NCI-H69 (cell line): ENCODE data around the gene OLIG1.
A peak's percentile ranks its signal among the peaks of the same experiment; 100 is the strongest.

Source experiments
- DNase-seq: peaks from one replicate; lab custom pipeline; 2025; lab: John Stamatoyannopoulos, UW

The OLIG1 gene

DNA sequence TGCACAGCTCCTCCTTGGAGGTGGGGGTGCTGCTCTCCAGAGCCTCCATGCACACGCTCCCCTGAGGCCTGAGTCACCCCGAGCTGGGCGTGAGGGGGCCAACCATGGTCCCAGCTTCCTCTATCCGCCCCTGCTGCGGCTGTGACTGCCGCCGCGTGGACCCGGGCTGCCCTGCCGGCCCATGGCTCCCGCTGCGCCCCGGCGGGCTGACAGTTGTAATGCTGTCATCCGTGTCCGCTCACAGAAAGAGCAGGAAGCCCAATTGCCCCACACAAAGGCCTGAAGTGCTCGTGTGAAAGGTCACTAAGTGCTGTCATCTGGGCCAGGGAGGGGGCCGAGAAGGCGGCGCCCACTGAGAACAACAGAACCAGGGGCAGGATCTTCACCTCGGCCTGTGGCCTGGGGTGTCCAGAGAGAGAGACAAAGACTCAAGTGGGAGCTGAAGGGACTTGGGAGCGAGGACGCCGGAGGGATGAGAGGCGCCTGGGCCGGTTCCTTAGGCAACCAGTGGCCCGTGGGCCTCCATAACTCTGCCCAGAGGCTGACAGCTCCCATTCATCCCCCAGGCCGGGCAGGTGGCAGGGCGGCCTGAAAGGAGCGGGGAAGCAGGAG is 31.5 kb downstream of the OLIG1 start:
- no peak for DNase-seq

GRCh38 chr21:33105088-33105487 is 35.1 kb downstream of the OLIG1 start:
- DNase-seq, result no peak

DNA sequence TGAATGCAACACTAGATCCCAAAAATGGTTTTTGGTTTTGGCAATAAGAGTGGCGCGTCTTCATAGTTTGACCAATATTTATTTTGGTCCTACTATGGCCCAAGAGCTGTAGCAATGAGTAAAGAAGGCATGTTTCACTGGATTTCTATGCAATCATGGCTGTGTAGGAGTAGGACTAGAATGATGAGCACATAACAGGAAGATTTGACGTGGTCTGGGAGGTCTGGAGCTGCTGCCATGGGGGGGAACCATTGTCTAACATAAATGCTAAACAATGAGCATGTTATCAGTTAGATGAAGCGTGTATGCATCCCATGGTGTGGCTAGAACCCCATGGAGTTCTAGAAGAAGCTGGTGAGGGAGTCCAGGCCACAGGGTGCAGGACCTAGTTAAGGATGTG is 38.3 kb downstream of the OLIG1 start:
- DNase-seq, result no peak

GRCh38 chr21:33109574-33110339 is 39.8 kb downstream of the OLIG1 start:
- DNase-seq, result peak; percentile 41

DNA sequence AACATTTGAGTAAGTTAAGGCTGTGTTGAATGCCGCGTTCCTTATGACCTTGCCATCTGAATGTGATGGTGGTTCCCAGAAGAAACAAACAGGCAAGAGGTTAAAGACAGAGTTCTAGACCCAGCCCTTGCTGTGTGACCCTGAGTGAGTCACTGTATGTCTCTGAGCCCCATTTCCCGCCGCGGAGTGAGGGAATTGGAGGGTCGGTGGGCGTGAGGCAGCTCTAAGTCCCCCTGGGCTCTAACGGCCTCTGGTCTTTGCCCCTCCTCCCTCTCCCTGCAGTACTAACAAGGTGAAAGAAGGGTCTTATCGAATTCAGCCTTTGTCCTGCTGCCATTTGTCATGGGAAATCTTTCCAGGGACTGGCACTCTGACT is 40.4 kb downstream of the OLIG1 start:
- DNase-seq, result no peak

DNA sequence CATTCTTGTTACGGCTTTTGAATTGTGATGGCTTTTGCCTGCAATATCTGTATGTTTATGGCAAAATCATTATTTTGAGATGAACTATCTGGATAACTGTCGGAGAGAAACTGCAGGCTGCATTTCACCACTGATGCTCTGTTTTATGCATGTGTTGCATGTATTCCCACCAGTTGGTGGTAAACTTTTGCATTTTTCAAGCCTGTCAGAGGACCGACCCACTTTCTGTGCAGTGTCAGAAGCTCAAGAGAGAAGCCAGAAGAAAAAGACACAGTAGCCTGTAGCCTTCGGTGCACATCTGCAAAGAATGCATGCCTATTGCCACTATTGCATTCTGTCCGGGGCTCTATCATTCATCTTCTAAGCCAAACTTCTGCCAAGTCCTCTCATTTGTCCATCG is 41.6 kb downstream of the OLIG1 start:
- no peak for DNase-seq

DNA sequence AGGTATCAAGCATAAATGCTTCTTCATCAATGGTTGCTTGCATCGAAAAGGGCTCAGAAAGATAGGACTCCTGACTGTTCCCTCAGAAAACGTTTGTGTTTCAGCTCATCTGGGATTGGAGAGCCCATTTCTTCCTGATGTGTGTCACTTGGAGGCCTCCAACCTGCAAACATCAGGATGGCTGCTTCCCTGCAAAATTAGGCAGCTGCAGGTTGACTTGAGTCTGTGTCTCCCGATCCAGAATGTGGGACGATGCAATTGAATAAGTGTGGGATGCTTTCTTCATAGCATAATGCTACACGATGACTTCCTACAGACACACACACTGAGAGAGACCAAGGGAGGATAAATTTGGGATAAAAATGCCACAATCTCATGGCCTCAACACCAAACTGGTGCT is 42.2 kb downstream of the OLIG1 start:
- no peak for DNase-seq

GRCh38 chr21:33112681-33113080 is 42.7 kb downstream of the OLIG1 start:
- DNase-seq, result no peak

GRCh38 chr21:33113131-33113530 is 43.2 kb downstream of the OLIG1 start:
- no peak for DNase-seq

- no peak for DNase-seq
Measured at GRCh38 chr21:33114276-33114675, 44.3 kb downstream of the OLIG1 start.

DNA sequence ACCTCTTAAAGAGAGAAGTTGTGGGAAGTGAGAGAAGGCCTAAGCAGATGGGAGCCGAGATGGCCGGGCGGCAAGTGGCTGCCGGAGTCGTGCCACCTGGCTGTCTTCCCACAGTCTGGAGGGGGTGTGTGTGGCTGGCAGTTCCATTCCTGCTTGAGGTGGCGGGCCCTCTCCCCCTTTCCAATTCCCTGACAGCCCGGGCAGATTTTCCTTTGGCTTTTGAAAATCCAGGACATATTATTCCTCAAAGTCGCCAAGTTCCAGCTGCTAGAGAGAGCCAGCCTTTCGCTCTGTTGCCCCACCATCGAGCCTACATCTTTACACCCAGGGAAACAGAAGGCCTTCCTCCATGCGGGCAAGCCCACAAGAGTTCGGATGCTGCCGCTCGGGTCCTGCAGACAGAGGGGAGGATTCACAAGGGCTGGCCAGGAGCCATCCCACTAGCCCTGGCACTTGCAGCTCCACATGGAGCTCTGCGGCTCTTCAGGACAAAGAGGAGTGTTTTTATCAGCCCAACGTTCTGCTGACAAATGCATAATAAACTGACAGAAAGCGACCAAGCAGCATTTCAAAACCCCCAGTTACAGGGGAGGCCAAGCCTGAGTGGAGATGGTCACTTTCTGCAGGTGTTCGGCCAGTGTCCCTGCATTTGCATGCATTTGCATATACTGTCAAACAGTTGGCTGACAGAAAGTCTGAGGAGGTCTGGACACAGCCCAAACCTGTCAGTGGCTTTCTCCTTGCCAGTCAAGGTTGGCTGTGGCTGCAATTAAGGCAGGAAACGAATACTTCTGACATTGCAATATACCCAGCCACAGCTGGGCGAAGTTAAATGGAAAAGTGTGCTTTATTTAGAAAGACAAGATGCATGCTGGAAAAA is 45.9 kb downstream of the OLIG1 start:
- no peak for DNase-seq

- no peak for DNase-seq
Measured at GRCh38 chr21:33116676-33117075, 46.7 kb downstream of the OLIG1 start.

- DNase-seq, result no peak
Measured at GRCh38 chr21:33117101-33117888, 47.4 kb downstream of the OLIG1 start.
